GM12864 (cell line): Measurements from ENCODE around the gene UPB1.

Source experiments
- DNase-seq: peaks from one replicate; pipeline ENCODE4 v3.0.0-alpha.2; 2011; ENCODE audit warnings: low read depth
- H3K4me3 ChIP-seq: 2 replicates; pipeline ENCODE4 v1.5.1; 2011; ENCODE audit warnings: mild to moderate bottlenecking, low read depth, low read length, control low read depth
- CTCF ChIP-seq: IDR thresholded peaks from 2 replicates; pipeline ENCODE4 v1.5.1; 2011; ENCODE audit warnings: low read depth, mild to moderate bottlenecking, moderate library complexity, low read length, control low read depth, inconsistent platforms; ENCODE audit errors: missing control alignments

The UPB1 gene

DNA sequence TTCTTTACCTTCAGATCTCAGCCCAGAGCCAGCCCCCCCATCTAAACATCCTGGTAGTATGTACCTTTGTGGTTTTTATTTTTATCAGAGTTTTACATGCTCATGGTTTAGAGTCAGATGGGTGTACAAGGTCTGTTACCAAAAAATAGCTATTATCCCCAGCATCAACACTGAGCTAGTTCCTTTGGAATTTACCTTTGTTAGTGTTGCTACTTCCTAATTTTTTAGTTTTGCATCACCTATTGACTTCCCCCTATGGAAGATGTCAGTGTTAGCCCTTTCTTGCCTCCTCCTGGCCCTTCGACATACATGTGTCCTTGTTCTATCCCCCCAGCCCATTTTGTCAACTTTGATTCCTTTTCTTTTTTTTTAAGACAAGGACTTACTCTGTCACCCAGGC is 7.4 kb downstream of the UPB1 start:
- no peak overlapping the region for H3K4me3 ChIP-seq
- DNase-seq = no peak
- no peak for TF ChIP-seq CTCF

DNA sequence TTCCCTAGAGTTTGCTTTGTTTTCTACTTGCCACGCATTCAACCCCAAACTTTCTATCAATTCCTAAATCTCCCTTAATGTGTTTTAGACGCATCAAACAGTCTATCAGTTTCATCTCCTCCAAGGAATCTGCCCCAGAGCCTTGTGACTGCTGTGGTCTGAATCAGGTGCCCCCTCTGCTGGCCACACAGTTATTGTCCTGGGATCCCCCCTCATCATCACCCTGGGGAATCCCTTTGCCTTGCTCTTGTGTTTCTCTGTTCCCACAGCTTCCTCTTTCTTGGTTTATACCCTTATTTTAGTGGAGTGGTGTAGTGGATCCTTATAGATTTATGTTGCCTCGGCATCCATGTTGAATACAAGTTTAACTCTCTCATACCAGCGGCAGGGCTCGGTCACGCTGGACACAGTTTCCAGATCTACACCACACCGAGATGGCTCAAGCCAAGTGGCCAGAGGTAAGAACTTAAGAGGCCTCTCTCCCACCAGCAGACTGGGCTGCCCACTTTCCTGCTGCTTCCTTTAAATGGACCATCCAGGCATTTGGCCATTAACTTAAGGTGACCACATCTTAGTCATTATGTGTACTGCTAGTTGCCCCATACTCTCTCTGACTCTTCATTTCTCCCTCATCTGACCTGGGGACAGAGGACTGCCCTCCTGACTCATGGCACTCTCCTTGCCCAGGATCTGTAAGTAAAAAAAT is 8.2 kb downstream of the UPB1 start:
- DNase-seq = peak; percentile 52
- H3K4me3 ChIP-seq = no peak overlapping the region
- TF ChIP-seq CTCF = peak; percentile 82

GRCh38 chr22:24503843-24504338 is 8.8 kb downstream of the UPB1 start:
- DNase-seq = no peak
- no peak for TF ChIP-seq CTCF
- no peak overlapping the region for H3K4me3 ChIP-seq

GRCh38 chr22:24504540-24504939 is 9.4 kb downstream of the UPB1 start:
- DNase-seq = no peak
- TF ChIP-seq CTCF = no peak
- no peak overlapping the region for H3K4me3 ChIP-seq

GRCh38 chr22:24504956-24505736 is 10.0 kb downstream of the UPB1 start:
- TF ChIP-seq CTCF = no peak
- no peak for DNase-seq
- no peak overlapping the region for H3K4me3 ChIP-seq

DNA sequence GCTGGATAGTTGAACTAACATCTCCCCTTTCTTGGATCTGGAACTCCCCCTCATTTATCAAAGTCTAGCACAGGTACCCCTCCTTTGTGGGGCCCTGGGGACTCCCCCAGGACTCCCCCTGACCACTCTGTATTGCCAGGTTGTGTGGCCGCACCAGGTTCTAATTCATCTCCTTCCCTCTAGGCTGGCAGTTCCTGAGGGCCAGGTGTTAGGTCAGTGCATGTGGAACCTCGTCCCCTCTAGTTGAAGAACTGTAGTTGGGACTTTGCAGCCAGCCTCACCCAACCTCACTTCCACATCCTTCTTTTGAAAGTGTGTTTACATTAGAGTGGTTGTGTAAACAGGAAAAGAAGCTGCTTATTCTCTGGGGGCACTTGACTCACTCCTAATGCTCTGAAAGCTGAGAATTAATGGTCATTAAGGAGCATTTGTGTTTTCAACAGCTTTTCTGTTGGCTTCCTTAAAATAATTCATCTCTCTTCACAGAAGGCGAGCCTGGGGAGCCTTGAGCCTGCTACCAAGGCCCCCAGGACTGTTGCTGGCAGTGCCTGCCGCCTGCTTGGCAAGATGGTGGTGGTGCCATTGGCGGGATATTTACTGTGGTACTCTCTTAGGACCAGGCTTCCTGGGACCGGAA is 11.8 kb downstream of the UPB1 start:
- DNase-seq = no peak
- no peak for TF ChIP-seq CTCF
- no peak overlapping the region; the same call in 1 of the 2 replicates for H3K4me3 ChIP-seq
